Smooth muscle cell (in vitro differentiated cells): ENCODE results near the gene N4BP2L2. TPM values are rescaled to one million over a fixed set of nuclear protein-coding genes. Genes with fewer than 3 reads are reported as not detected.
"Not testable (repeated sequence)": the region's sequence is repeated elsewhere in the genome, so short reads cannot be mapped to it uniquely, and the experiment has no call there.

Experiments
- DNase-seq: peaks from one replicate; lab custom pipeline; 2025; ENCODE audit not compliant: unreplicated experiment; lab: John Stamatoyannopoulos, UW
- H2AFZ ChIP-seq: fragments of 200-600 bp; sonication (generic); 2 replicates; pipeline ENCODE4 v1.6.0; 2016; ENCODE audit warnings: antibody characterized with exemption, low read depth, mild to moderate bottlenecking
- H3F3A ChIP-seq: fragments of 200-600 bp; sonication (generic); 2 replicates; pipeline ENCODE4 v1.6.0; 2017; ENCODE audit warnings: antibody characterized with exemption, low read depth
- H3K27ac ChIP-seq: fragments of 200-600 bp; sonication (generic); 2 replicates; pipeline ENCODE4 v1.5.1; 2016; ENCODE audit warnings: low read depth, mild to moderate bottlenecking
- H3K27me3 ChIP-seq: fragments of 200-600 bp; sonication (generic); 2 replicates; pipeline ENCODE4 v1.6.1; 2016; ENCODE audit warnings: low read depth, mild to moderate bottlenecking
- H3K36me3 ChIP-seq: fragments of 200-600 bp; sonication (generic); 2 replicates; pipeline ENCODE4 v1.5.1; 2016; ENCODE audit warnings: low read depth
- H3K4me1 ChIP-seq: fragments of 200-600 bp; sonication (generic); 2 replicates; pipeline ENCODE4 v1.5.1; 2016; ENCODE audit warnings: low read depth
- H3K4me2 ChIP-seq: fragments of 200-600 bp; sonication (generic); 2 replicates; pipeline ENCODE4 v1.6.0; 2016; ENCODE audit warnings: mild to moderate bottlenecking
- H3K4me3 ChIP-seq: fragments of 200-600 bp; sonication (generic); 2 replicates; pipeline ENCODE4 v1.5.1; 2016; ENCODE audit warnings: mild to moderate bottlenecking
- H3K79me2 ChIP-seq: fragments of 200-600 bp; sonication (generic); 2 replicates; pipeline ENCODE4 v1.6.0; 2016; ENCODE audit warnings: low read depth, mild to moderate bottlenecking
- H3K9ac ChIP-seq: fragments of 200-600 bp; sonication (generic); 2 replicates; pipeline ENCODE4 v1.6.0; 2016; ENCODE audit warnings: low read depth
- H3K9me3 ChIP-seq: fragments of 200-600 bp; sonication (generic); replicated peaks from 2 replicates; pipeline ENCODE4 v1.5.1; 2016; ENCODE audit warnings: low read depth
- H4K20me1 ChIP-seq: fragments of 200-600 bp; sonication (generic); 2 replicates; pipeline ENCODE4 v1.6.0; 2016; ENCODE audit warnings: low read depth
- whole genome bisulfite sequencing: methylation state at CpG from one replicate; pipeline ENCODE4 v1.1.7; 2016; ENCODE audit warnings: low lambda C conversion rate; 5-methylcytosine and 5-hydroxymethylcytosine counted together
- polyA plus RNA-seq: library from polyadenylated mRNA; unstranded; fragments of >200 nt; fragmentation: Nextera tagmentation; extraction: Ambion mirVana; gene quantifications from 2 replicates; pipeline ENCODE4 v1.2.1, GENCODE V29; 2016
- total RNA-seq: library from RNA; depleted of rRNA; stranded (reverse); fragments of >200 nt; gene quantifications from 2 replicates; pipeline ENCODE4 v1.2.3, GENCODE V29; 2014
- TF ChIP-seq, protein P1 (sequence below): fragments of 200-600 bp; sonication (generic); IDR thresholded peaks from 2 replicates; pipeline ENCODE4 v1.5.1; 2017; ENCODE audit warnings: borderline replicate concordance, mild to moderate bottlenecking, antibody characterized with exemption; ENCODE audit not compliant: insufficient read depth, poor library complexity, severe bottlenecking

Gene N4BP2L2
- total and polyA plus RNA-seq, 2 experiments from 2014 or later: 51.3 to 96.0 TPM

DNA sequence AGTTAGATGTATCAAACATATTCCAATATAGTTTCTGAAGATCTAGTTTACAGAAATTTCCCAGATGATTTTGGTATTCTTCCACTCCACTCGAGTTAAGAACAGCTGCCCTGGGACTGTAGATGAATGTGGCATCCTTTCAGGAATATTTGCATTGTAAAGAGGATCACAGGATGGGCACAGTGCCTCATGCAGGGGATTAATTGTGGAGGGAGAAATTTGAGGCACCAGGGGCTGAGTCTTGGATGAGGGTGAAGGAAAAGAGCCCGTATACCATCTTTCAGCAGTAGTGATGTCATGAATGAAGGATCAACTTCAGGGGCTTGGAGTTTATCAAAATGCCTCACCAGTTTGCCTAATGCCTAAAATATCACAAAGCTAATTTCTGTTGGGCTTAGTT is 43.7 kb upstream of the N4BP2L2 start:
- Histone ChIP-seq H3K27me3 (no peaks in the 10 kb centered on the region), H2AFZ (no peak overlapping the region), H3K4me1 (peaks cover 3% of the 10 kb centered on the region), H3K9me3 (no peaks in the 10 kb centered on the region), H3K27ac (no peak overlapping the region), H3F3A (no peaks in the 10 kb centered on the region), H3K79me2 (no peaks in the 10 kb centered on the region), H3K9ac (no peak overlapping the region), H4K20me1 (no peaks in the 10 kb centered on the region), H3K4me3 (no peak overlapping the region), H3K36me3 (no peaks in the 10 kb centered on the region), H3K4me2 (no peak overlapping the region)
- DNase-seq: no peak
- TF ChIP-seq, protein P1, sequence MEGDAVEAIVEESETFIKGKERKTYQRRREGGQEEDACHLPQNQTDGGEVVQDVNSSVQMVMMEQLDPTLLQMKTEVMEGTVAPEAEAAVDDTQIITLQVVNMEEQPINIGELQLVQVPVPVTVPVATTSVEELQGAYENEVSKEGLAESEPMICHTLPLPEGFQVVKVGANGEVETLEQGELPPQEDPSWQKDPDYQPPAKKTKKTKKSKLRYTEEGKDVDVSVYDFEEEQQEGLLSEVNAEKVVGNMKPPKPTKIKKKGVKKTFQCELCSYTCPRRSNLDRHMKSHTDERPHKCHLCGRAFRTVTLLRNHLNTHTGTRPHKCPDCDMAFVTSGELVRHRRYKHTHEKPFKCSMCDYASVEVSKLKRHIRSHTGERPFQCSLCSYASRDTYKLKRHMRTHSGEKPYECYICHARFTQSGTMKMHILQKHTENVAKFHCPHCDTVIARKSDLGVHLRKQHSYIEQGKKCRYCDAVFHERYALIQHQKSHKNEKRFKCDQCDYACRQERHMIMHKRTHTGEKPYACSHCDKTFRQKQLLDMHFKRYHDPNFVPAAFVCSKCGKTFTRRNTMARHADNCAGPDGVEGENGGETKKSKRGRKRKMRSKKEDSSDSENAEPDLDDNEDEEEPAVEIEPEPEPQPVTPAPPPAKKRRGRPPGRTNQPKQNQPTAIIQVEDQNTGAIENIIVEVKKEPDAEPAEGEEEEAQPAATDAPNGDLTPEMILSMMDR: no peak
- 74% methylated on average over 2 of the region's 2 CpGs for WGBS

DNA sequence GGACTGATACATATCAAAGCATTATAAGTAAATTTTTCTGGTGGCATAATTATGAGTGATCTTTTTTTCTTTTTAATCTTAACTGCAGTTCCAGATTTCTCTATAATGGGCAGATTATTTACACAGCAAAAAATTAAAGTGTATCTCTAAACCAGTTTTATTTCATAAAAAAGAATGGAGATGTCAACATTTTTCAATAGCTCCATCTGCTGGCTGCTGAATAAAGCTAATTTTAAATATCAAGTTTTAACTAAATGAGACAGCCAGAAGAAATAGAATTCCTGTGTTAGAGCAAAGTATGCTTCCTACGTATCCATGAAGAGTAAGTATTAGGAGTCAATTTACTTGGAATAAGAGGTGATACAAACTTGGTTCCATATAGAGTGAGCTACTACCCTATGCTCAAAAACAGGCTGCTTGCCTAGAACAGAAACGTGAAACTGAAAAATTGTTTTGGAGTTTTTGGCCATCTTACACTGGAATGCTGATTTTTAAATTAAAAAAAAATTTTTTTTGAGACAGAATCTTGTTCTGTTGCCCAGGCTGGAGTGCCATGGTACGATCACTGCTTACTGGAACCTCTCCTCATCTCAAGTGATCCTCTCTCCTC is 42.7 kb upstream of the N4BP2L2 start:
- no peaks in the 10 kb centered on the region for H3K9me3 ChIP-seq
- H4K20me1 ChIP-seq: no peaks in the 10 kb centered on the region
- no peaks in the 10 kb centered on the region for H3K27me3 ChIP-seq
- TF ChIP-seq, protein P1: peak; percentile 62
- peaks cover 3% of the 10 kb centered on the region for H3K4me1 ChIP-seq
- 75% methylated on average over 3 of the region's 3 CpGs for WGBS
- no peak overlapping the region for H2AFZ ChIP-seq
- H3K9ac ChIP-seq: no peak overlapping the region
- no peak overlapping the region for H3K27ac ChIP-seq
- H3F3A ChIP-seq: no peaks in the 10 kb centered on the region
- H3K79me2 ChIP-seq: no peaks in the 10 kb centered on the region
- no peak overlapping the region for H3K4me3 ChIP-seq
- H3K4me2 ChIP-seq: no peak overlapping the region
- DNase-seq: no peak
- H3K36me3 ChIP-seq: no peaks in the 10 kb centered on the region

DNA sequence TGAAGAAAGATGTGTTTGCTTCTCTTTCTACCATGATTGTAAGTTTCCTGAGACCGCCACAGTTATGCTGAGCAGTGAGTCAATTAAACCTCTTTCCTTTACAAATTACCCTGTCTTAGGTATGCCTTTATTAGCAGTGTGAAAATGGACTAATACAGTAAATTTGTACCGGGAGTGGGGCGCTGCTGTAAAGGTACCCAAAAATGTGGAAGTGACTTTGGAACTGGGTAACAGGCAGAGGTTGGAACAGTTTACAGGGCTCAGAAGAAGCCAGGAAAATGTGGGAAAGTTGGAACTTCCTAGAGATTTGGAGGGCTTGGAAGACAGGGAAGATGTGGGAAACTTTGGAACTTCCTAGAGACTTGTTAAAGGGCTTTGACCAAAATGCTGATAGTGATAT is 38.4 kb upstream of the N4BP2L2 start:
- Histone ChIP-seq H3K9ac (no peak overlapping the region), H3K4me1 (no peaks in the 10 kb centered on the region), H3K79me2 (no peaks in the 10 kb centered on the region), H3K4me3 (no peak overlapping the region), H3K36me3 (no peaks in the 10 kb centered on the region), H3K4me2 (no peak overlapping the region), H3K27ac (no peak overlapping the region), H3K9me3 (no peaks in the 10 kb centered on the region), H3K27me3 (no peaks in the 10 kb centered on the region), H4K20me1 (no peaks in the 10 kb centered on the region), H3F3A (no peaks in the 10 kb centered on the region), H2AFZ (no peak overlapping the region)
- whole genome bisulfite sequencing: 96% methylated on average over 3 of the region's 3 CpGs
- DNase-seq: no peak
- TF ChIP-seq, protein P1: no peak

DNA sequence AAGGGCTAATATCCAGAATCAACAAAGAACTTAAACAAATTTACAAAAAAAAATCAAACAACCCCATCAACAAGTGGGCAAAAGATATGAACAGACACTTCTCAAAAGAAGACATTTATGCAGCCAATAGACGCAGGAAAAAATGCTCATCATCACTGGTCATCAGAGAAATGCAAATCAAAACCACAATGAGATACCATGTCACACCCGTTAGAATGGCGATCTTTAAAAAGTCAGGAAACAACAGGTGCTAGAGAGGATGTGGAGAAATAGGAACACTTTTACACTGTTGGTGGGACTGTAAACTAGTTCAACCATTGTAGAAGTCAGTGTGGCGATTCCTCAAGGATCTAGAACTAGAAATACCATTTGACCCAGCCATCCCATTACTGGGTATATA is 37.1 kb upstream of the N4BP2L2 start:
- H3K4me3 ChIP-seq, H3F3A ChIP-seq, H3K27ac ChIP-seq, DNase-seq, H3K36me3 ChIP-seq, H3K9ac ChIP-seq, H3K79me2 ChIP-seq, H3K27me3 ChIP-seq, H2AFZ ChIP-seq, H3K9me3 ChIP-seq, H4K20me1 ChIP-seq, H3K4me1 ChIP-seq, H3K4me2 ChIP-seq: not testable (repeated sequence)
- 89% methylated on average over 4 of the region's 4 CpGs for WGBS

DNA sequence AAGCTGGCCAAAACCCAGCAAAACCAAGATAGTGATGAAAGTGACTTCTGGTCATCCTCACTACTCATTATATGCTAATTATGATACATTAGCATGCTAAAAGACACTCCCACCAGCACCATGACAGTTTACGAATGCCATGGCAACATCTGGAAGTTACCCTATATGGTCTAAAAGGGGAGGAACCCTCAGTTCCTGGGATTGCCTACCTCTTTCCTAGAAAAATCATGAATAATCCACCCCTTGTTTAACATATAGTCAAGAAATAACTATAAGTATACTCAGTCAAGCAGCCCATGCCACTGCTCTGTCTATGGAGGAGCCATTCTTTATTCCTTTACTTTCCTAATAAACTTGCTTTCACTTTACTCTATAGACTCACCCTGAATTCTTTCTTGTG is 22.2 kb upstream of the N4BP2L2 start:
- H3F3A ChIP-seq, H3K79me2 ChIP-seq, H3K9me3 ChIP-seq, H3K36me3 ChIP-seq, H3K4me1 ChIP-seq, H3K27ac ChIP-seq, DNase-seq, H4K20me1 ChIP-seq, H3K9ac ChIP-seq, H3K4me2 ChIP-seq, H3K4me3 ChIP-seq, H2AFZ ChIP-seq, H3K27me3 ChIP-seq: not testable (repeated sequence)
- 91% methylated on average over 1 of the region's 1 CpG for WGBS
